ENCODE measurements around the gene GTPBP3. TPM values are rescaled to one million over a fixed set of nuclear protein-coding genes. Genes with fewer than 3 reads are reported as not detected.

GTPBP3 gene
- total and polyA plus RNA-seq, 9 of the 15 experiments (the other 6 are each of a cell fraction or from before 2014, with no cell fraction given): 4.9 to 124 (median 22.6) TPM

DNA sequence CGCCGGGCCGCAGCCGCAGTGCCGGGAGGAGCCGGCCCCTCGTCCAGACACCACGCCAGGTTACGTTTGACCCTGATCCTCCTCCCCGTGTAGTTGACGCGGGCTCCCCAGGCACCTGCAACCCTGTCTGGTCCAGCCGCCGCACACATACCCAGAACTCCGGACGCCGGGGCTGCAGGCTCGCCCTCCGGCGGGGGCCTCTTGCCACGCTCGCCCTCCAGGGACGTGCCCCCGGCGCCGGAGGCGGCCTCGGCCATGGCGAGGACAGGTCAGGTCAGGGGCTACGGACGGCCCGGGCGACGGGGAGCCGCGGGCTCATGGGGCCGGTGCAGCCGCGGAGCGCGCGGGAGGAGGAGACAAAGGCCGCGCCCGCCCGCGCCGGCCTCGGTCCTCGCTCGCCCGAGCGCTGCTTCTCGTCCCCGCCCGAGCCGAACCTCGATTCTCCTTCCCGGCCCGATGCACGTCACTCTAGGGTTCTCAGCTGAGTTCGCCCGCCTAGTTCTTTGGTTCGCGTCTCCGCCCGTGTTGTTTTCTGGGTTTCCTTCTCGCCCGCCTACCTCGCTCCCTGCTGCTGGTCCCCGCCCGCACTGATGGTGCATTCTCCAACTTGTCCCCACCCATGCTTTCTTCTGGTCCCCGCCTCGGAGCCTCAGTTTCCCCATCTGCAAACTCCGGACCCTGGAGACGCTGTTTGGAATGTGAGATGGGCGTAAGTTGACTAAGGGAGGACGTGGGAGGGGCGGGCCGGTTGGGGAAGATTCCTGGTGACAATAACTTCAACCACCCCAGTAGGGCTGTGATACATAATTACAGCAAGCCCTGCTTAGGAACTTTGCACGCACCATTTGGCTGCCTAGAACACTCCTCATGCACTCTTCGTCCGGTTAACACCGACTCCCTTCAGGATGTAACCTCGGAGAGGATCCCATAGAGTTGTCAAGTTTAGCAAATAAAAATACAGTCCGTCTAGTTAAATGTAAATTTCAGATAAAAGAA lies 2.6 kb upstream of the GTPBP3 start, which contains the start of gene ANO8 (continued):
- TF ChIP-seq, protein P1, sequence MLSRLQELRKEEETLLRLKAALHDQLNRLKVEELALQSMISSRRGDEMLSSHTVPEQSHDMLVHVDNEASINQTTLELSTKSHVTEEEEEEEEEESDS (CRISPR knock-in tag; IDR thresholded peaks at IDR 0.05): no peak
- TF ChIP-seq ZNF57 (CRISPR knock-in tag; IDR thresholded peaks at IDR 0.05) (no peak), SLC30A9 (CRISPR knock-in tag; IDR thresholded peaks at IDR 0.05) (no peak), HSF4 (CRISPR knock-in tag; IDR thresholded peaks at IDR 0.05; ENCODE audit: borderline replicate concordance) (no peak), ZNF263 (CRISPR knock-in tag; IDR thresholded peaks at IDR 0.05; ENCODE audit: borderline replicate concordance) (no peak; the same call in 1 of the 2 replicates), FOXP1 (CRISPR knock-in tag; IDR thresholded peaks at IDR 0.05) (0 out of 2 replicates have a peak, but pooled peaks have one; percentile 24), ELF1 (tag; IDR thresholded peaks at IDR 0.05) (no peak; the same call in 1 of the 2 replicates), NFATC3 (IDR thresholded peaks at IDR 0.05) (no peak), PTTG1 (tag; IDR thresholded peaks at IDR 0.05; ENCODE audit: low read depth) (no peak), TAF9B (IDR thresholded peaks at IDR 0.05; ENCODE audit: partially characterized antibody) (no peak), RB1 (IDR thresholded peaks at IDR 0.05; ENCODE audit: low read depth) (peak; percentile 98), ZBTB1 (CRISPR knock-in tag; IDR thresholded peaks at IDR 0.05; ENCODE audit: borderline replicate concordance, low read depth) (no peak; the same call in 1 of the 2 replicates), ARNT (IDR thresholded peaks at IDR 0.05) (peak in 1 of 2 experiments; percentile 52; a peak in 2 of 4 replicates)
- TF ChIP-seq, protein P2, sequence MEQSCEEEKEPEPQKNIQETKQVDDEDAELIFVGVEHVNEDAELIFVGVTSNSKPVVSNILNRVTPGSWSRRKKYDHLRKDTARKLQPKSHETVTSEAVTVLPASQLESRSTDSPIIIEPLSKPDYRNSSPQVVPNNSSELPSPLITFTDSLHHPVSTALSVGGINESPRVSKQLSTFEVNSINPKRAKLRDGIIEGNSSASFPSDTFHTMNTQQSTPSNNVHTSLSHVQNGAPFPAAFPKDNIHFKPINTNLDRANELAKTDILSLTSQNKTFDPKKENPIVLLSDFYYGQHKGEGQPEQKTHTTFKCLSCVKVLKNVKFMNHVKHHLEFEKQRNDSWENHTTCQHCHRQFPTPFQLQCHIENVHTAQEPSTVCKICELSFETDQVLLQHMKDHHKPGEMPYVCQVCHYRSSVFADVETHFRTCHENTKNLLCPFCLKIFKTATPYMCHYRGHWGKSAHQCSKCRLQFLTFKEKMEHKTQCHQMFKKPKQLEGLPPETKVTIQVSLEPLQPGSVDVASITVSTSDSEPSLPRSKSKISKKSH (CRISPR knock-in tag; IDR thresholded peaks at IDR 0.05): no peak
- TF ChIP-seq, protein P3, sequence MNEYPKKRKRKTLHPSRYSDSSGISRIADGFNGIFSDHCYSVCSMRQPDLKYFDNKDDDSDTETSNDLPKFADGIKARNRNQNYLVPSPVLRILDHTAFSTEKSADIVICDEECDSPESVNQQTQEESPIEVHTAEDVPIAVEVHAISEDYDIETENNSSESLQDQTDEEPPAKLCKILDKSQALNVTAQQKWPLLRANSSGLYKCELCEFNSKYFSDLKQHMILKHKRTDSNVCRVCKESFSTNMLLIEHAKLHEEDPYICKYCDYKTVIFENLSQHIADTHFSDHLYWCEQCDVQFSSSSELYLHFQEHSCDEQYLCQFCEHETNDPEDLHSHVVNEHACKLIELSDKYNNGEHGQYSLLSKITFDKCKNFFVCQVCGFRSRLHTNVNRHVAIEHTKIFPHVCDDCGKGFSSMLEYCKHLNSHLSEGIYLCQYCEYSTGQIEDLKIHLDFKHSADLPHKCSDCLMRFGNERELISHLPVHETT (CRISPR knock-in tag; conservative IDR thresholded peaks at IDR 0.05 in 1 of 2, IDR thresholded peaks at IDR 0.05 in 1 of 2): peak in 1 of 2 experiments; percentile 64; a peak in 2 of 4 replicates
- TF ChIP-seq, protein P4, sequence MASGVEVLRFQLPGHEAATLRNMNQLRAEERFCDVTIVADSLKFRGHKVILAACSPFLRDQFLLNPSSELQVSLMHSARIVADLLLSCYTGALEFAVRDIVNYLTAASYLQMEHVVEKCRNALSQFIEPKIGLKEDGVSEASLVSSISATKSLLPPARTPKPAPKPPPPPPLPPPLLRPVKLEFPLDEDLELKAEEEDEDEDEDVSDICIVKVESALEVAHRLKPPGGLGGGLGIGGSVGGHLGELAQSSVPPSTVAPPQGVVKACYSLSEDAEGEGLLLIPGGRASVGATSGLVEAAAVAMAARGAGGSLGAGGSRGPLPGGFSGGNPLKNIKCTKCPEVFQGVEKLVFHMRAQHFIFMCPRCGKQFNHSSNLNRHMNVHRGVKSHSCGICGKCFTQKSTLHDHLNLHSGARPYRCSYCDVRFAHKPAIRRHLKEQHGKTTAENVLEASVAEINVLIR (CRISPR knock-in tag; IDR thresholded peaks at IDR 0.05): peak; percentile 83
- TF ChIP-seq, protein P5, sequence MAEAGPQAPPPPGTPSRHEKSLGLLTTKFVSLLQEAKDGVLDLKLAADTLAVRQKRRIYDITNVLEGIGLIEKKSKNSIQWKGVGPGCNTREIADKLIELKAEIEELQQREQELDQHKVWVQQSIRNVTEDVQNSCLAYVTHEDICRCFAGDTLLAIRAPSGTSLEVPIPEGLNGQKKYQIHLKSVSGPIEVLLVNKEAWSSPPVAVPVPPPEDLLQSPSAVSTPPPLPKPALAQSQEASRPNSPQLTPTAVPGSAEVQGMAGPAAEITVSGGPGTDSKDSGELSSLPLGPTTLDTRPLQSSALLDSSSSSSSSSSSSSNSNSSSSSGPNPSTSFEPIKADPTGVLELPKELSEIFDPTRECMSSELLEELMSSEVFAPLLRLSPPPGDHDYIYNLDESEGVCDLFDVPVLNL (CRISPR knock-in tag; IDR thresholded peaks at IDR 0.05; ENCODE audit: low read depth): no peak
- TF ChIP-seq, protein P6, sequence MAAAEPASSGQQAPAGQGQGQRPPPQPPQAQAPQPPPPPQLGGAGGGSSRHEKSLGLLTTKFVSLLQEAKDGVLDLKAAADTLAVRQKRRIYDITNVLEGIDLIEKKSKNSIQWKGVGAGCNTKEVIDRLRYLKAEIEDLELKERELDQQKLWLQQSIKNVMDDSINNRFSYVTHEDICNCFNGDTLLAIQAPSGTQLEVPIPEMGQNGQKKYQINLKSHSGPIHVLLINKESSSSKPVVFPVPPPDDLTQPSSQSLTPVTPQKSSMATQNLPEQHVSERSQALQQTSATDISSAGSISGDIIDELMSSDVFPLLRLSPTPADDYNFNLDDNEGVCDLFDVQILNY (CRISPR knock-in tag; IDR thresholded peaks at IDR 0.05): no peak; the same call in 1 of the 2 replicates
